Measurements from ENCODE around the gene CORIN. TPM values are rescaled to one million over a fixed set of nuclear protein-coding genes. Genes with fewer than 3 reads are reported as not detected.

The CORIN gene
- total and polyA plus RNA-seq, 2 donors (not counting 3 experiments of a cell fraction or from before 2014, with no cell fraction given), result 0.07 to 0.40 TPM

GRCh38 chr4:47839259-47839658, 1.4 kb upstream of the CORIN start:
- Histone ChIP-seq H4K20me1 (replicated peaks; ENCODE audit: control insufficient read depth, extremely low read depth, insufficient read depth, low read length) (no peaks in the 10 kb centered on the region), H3K9me3 (replicated peaks; ENCODE audit: control insufficient read depth, insufficient read depth, low read length) (no peaks in the 10 kb centered on the region), H3K9ac (replicated peaks; ENCODE audit: extremely low read depth, insufficient read depth, low read length) (no peak overlapping the region), H3K9me1 (replicated peaks; ENCODE audit: control insufficient read depth, extremely low read depth, insufficient read depth, low read length) (no peaks in the 10 kb centered on the region), H3K36me3 (ENCODE audit: control insufficient read depth in 2 of 2, extremely low read depth in 1 of 2, insufficient read depth in 2 of 2, low read length in 2 of 2) (peaks cover 0 to 2% of the 10 kb centered on the region in 2 experiments), H3K27me3 (ENCODE audit: control insufficient read depth in 2 of 2, insufficient read depth in 2 of 2, low read length in 2 of 2) (peaks cover 2 to 8% of the 10 kb centered on the region in 2 experiments), H3K79me2 (ENCODE audit: control insufficient read depth, insufficient read depth, low read length) (no peaks in the 10 kb centered on the region), H3K4me1 (ENCODE audit: control insufficient read depth, extremely low read depth, insufficient read depth, low read length) (peaks cover 18% of the 10 kb centered on the region), H3K27ac (ENCODE audit: insufficient read depth, low read depth, low read length) (no peak overlapping the region), H3K4me2 (ENCODE audit: insufficient read depth, low read length) (no peak overlapping the region), H3K4me3 (replicated peaks in 1 of 3; ENCODE audit: insufficient read depth in 1 of 3, low read depth in 1 of 3, low read length in 3 of 3) (no peak overlapping the region), H2AFZ (ENCODE audit: low read depth, low read length) (no peak overlapping the region)
- DNase-seq (ENCODE audit: low read depth, low spot score), result no peak
- ChIA-PET POLR2A (no interaction called here), CTCF (interaction anchor here (0.8 to 5.3 kb wide), 11 partner anchors 9 to 248 kb away, joined by 3 to 37 read pairs (median 3); no protein-coding TSS in a partner anchor)
- no TSS peak for BruUV-seq (replicated peaks)
- TF ChIP-seq FOS (IDR thresholded peaks at IDR 0.05; ENCODE audit: borderline replicate concordance, insufficient read depth, low read length) (no peak), CTCF (IDR thresholded peaks at IDR 0.05; ENCODE audit: extremely low read depth in 1 of 2, insufficient read depth in 1 of 2, low read depth in 1 of 2, low read length in 2 of 2) (peak in 1 of 2 donors; percentile 4)
- FAIRE-seq, result no peak
- intact Hi-C loops (cut with micrococcal nuclease) (loop anchor here (5.0 to 10.0 kb wide), 4 partner anchors 73 to 354 kb away; partner anchors contain the start of genes ATP10D and NFXL1), dilution Hi-C loops (cut with MboI; ENCODE audit: extremely low pct_ligation_motif_present, low sequenced_read_pairs) (no loop called here)

GRCh38 chr4:47838445-47838844, 578 bp upstream of the CORIN start:
- no peak overlapping the region for H3K4me2 ChIP-seq (ENCODE audit: insufficient read depth, low read length)

More at GRCh38 chr4:47838445-47838844, 578 bp upstream of the CORIN start:
- Histone ChIP-seq H4K20me1 (replicated peaks; ENCODE audit: control insufficient read depth, extremely low read depth, insufficient read depth, low read length) (no peaks in the 10 kb centered on the region), H3K27ac (ENCODE audit: insufficient read depth, low read depth, low read length) (no peak overlapping the region), H3K4me3 (replicated peaks in 1 of 3; ENCODE audit: insufficient read depth in 1 of 3, low read depth in 1 of 3, low read length in 3 of 3) (no peak overlapping the region), H3K9ac (replicated peaks; ENCODE audit: extremely low read depth, insufficient read depth, low read length) (no peak overlapping the region), H3K9me3 (replicated peaks; ENCODE audit: control insufficient read depth, insufficient read depth, low read length) (no peaks in the 10 kb centered on the region), H3K4me1 (ENCODE audit: control insufficient read depth, extremely low read depth, insufficient read depth, low read length) (peaks cover 18% of the 10 kb centered on the region), H3K27me3 (ENCODE audit: control insufficient read depth in 2 of 2, insufficient read depth in 2 of 2, low read length in 2 of 2) (peaks cover 2 to 8% of the 10 kb centered on the region in 2 experiments), H2AFZ (ENCODE audit: low read depth, low read length) (no peak overlapping the region), H3K79me2 (ENCODE audit: control insufficient read depth, insufficient read depth, low read length) (no peaks in the 10 kb centered on the region), H3K36me3 (ENCODE audit: control insufficient read depth in 2 of 2, extremely low read depth in 1 of 2, insufficient read depth in 2 of 2, low read length in 2 of 2) (no peaks in the 10 kb centered on the region), H3K9me1 (replicated peaks; ENCODE audit: control insufficient read depth, extremely low read depth, insufficient read depth, low read length) (no peaks in the 10 kb centered on the region)
- dilution Hi-C loops (cut with MboI; ENCODE audit: extremely low pct_ligation_motif_present, low sequenced_read_pairs) (no loop called here), intact Hi-C loops (cut with micrococcal nuclease) (loop anchor here (5.0 to 10.0 kb wide), 4 partner anchors 74 to 354 kb away; partner anchors contain the start of genes ATP10D and NFXL1)
- no peak for DNase-seq (ENCODE audit: low read depth, low spot score)
- ChIA-PET CTCF (interaction anchor here (1.9 to 5.3 kb wide), 2 partner anchors 168 to 170 kb away, joined by 6 to 37 read pairs; no protein-coding TSS in a partner anchor), POLR2A (no interaction called here)
- BruUV-seq (replicated peaks), result no TSS peak
- FAIRE-seq, result no peak
- TF ChIP-seq MYC (IDR thresholded peaks at IDR 0.05; ENCODE audit: low read depth, low read length), result no peak
- TF ChIP-seq FOS (IDR thresholded peaks at IDR 0.05; ENCODE audit: borderline replicate concordance, insufficient read depth, low read length), result no peak
- no peak for TF ChIP-seq EZH2 (IDR thresholded peaks at IDR 0.05; ENCODE audit: borderline replicate concordance, low read depth, low read length, severe bottlenecking)
- TF ChIP-seq CTCF (IDR thresholded peaks at IDR 0.05; ENCODE audit: extremely low read depth in 1 of 2, insufficient read depth in 1 of 2, low read depth in 1 of 2, low read length in 2 of 2), result no peak
- no peak for TF ChIP-seq MAX (IDR thresholded peaks at IDR 0.05; ENCODE audit: insufficient read depth, insufficient read length)
- no peak for TF ChIP-seq POLR2AphosphoS5 (IDR thresholded peaks at IDR 0.05; ENCODE audit: insufficient read depth, low read depth, low read length)
- TF ChIP-seq JUN (IDR thresholded peaks at IDR 0.05; ENCODE audit: borderline replicate concordance, insufficient read depth, insufficient read length, low read depth), result no peak
- TF ChIP-seq GATA2 (IDR thresholded peaks at IDR 0.05; ENCODE audit: insufficient read depth, insufficient read length, low read depth, low read length), result no peak
- no peak for TF ChIP-seq POLR2A (IDR thresholded peaks at IDR 0.05; ENCODE audit: low read depth, low read length)
